WTC11 (cell line): ENCODE results near the gene IER2. TPM values are rescaled to one million over a fixed set of nuclear protein-coding genes. Genes with fewer than 3 reads are reported as not detected.
A peak's percentile ranks its signal among the peaks of the same experiment; 100 is the strongest.

Source experiments
- ATAC-seq: fragments of 200-7000 bp; cut with Tn5 transposase; 2 replicates; pipeline ENCODE4 v1.10.0; 2021; ENCODE audit warnings: mild to moderate bottlenecking, moderate library complexity
- CTCF ChIA-PET: fragments of 300-600 bp; sonication (Branson Sonifier 250); formaldehyde crosslinking; loops from one replicate; lab custom pipeline; 2021; ENCODE audit warnings: antibody characterized with exemption; lab: Charles Lee
- POLR2A ChIA-PET: fragments of 350-600 bp; sonication (Branson Sonifier 250); formaldehyde crosslinking; loops from one replicate; lab custom pipeline; 2021; ENCODE audit warnings: antibody characterized with exemption; lab: Charles Lee
- DNase-seq: peaks from one replicate; pipeline ENCODE4 v3.0.0; 2021; ENCODE audit warnings: low spot score
- H3K27ac Mint-ChIP-seq: 2 replicates; pipeline ENCODE4 v1.8.0; 2021; ENCODE audit warnings: mixed read lengths
- H3K27me3 Mint-ChIP-seq: 2 replicates; pipeline ENCODE4 v1.8.0; 2021; ENCODE audit warnings: low read depth, mild to moderate bottlenecking, moderate library complexity, mixed read lengths
- H3K36me3 Mint-ChIP-seq: 2 replicates; pipeline ENCODE4 v1.8.0; 2021; ENCODE audit warnings: mixed read lengths
- H3K4me1 Mint-ChIP-seq: 2 replicates; pipeline ENCODE4 v1.8.0; 2022; ENCODE audit warnings: mixed read lengths
- H3K4me3 Mint-ChIP-seq: 2 replicates; pipeline ENCODE4 v1.8.0; 2021; ENCODE audit warnings: mild to moderate bottlenecking, moderate library complexity, mixed read lengths
- H3K9me3 Mint-ChIP-seq: 2 replicates; pipeline ENCODE4 v1.8.0; 2021; ENCODE audit warnings: mixed read lengths
- AFF4 ChIP-seq: sonication (generic); formaldehyde crosslinking; IDR thresholded peaks from 2 replicates; pipeline ENCODE4 v1.8.1; 2023; ENCODE audit warnings: mild to moderate bottlenecking, missing genetic modification reagents, borderline replicate concordance
- AR ChIP-seq: fragments of 250-450 bp; sonication (Bioruptor Pico); IDR thresholded peaks from 2 replicates; pipeline ENCODE4 v1.9.0; 2021; ENCODE audit warnings: mild to moderate bottlenecking
- ATF3 ChIP-seq: sonication (generic); formaldehyde crosslinking; conservative IDR thresholded peaks from 2 replicates; pipeline ENCODE4 v1.8.1; 2022; ENCODE audit warnings: mild to moderate bottlenecking, missing genetic modification reagents
- ATF6 ChIP-seq: sonication (generic); formaldehyde crosslinking; IDR thresholded peaks from 2 replicates; pipeline ENCODE4 v1.8.1; 2023; ENCODE audit warnings: mild to moderate bottlenecking, missing genetic modification reagents
- E2F4 ChIP-seq: sonication (generic); formaldehyde crosslinking; IDR thresholded peaks from 2 replicates; pipeline ENCODE4 v1.8.1; 2022; ENCODE audit warnings: low read depth, mild to moderate bottlenecking, moderate library complexity, missing genetic modification reagents, borderline replicate concordance
- ELF4 ChIP-seq: sonication (generic); formaldehyde crosslinking; IDR thresholded peaks from 2 replicates; pipeline ENCODE4 v1.8.1; 2022; ENCODE audit warnings: low read depth, mild to moderate bottlenecking, moderate library complexity, missing genetic modification reagents
- ERG ChIP-seq: fragments of 250-450 bp; sonication (Bioruptor Pico); IDR thresholded peaks from 2 replicates; pipeline ENCODE4 v1.8.0; 2021; ENCODE audit warnings: mild to moderate bottlenecking
- IRF1 ChIP-seq: sonication (generic); formaldehyde crosslinking; IDR thresholded peaks from 2 replicates; pipeline ENCODE4 v1.8.0; 2023; ENCODE audit warnings: missing genetic modification reagents
- IRF2 ChIP-seq: sonication (generic); formaldehyde crosslinking; IDR thresholded peaks from 2 replicates; pipeline ENCODE4 v1.8.0; 2022; ENCODE audit warnings: low read depth, missing genetic modification reagents, borderline replicate concordance
- JUN ChIP-seq: sonication (generic); formaldehyde crosslinking; IDR thresholded peaks from 2 replicates; pipeline ENCODE4 v1.8.0; 2023; ENCODE audit warnings: mild to moderate bottlenecking, missing genetic modification reagents
- NFE2L1 ChIP-seq: sonication (generic); formaldehyde crosslinking; IDR thresholded peaks from 2 replicates; pipeline ENCODE4 v1.8.1; 2023; ENCODE audit warnings: missing genetic modification reagents
- NR1H2 ChIP-seq: sonication (generic); formaldehyde crosslinking; IDR thresholded peaks from 2 replicates; pipeline ENCODE4 v1.9.0; 2021; ENCODE audit warnings: mild to moderate bottlenecking, moderate library complexity, missing genetic modification reagents
- OVOL2 ChIP-seq: fragments of 250-450 bp; sonication (Bioruptor Pico); IDR thresholded peaks from 2 replicates; pipeline ENCODE4 v1.9.0; 2021; ENCODE audit warnings: mild to moderate bottlenecking, borderline replicate concordance
- SMAD3 ChIP-seq: sonication (generic); formaldehyde crosslinking; IDR thresholded peaks from 2 replicates; pipeline ENCODE4 v1.8.0; 2022; ENCODE audit warnings: missing genetic modification reagents, mild to moderate bottlenecking, borderline replicate concordance
- USF2 ChIP-seq: sonication (generic); formaldehyde crosslinking; IDR thresholded peaks from 2 replicates; pipeline ENCODE4 v1.8.1; 2023; ENCODE audit warnings: mild to moderate bottlenecking, missing genetic modification reagents, moderate library complexity
- ZBTB43 ChIP-seq: sonication (generic); formaldehyde crosslinking; IDR thresholded peaks from 2 replicates; pipeline ENCODE4 v1.8.1; 2023; ENCODE audit warnings: mild to moderate bottlenecking, missing genetic modification reagents
- ZNF423 ChIP-seq: fragments of 250-450 bp; sonication (Bioruptor Pico); IDR thresholded peaks from 2 replicates; pipeline ENCODE4 v2.1.2; 2022; ENCODE audit warnings: mild to moderate bottlenecking, moderate library complexity
- total RNA-seq: library from RNA; stranded (reverse); gene quantifications from 3 replicates; pipeline ENCODE4 v1.2.3, GENCODE V29; 2021

The IER2 gene
- total RNA-seq, 1 experiment from 2014 or later, result 138 TPM

GRCh38 chr19:13160557-13160956, 10.3 kb downstream of the IER2 start:
- Mint-ChIP-seq H3K4me1 (peaks cover 51% of the 10 kb centered on the region), H3K36me3 (no peaks in the 10 kb centered on the region), H3K4me3 (no peak overlapping the region), H3K9me3 (no peaks in the 10 kb centered on the region), H3K27ac (peak overlapping the region; percentile 53; the same call in 1 of the 2 replicates), H3K27me3 (no peaks in the 10 kb centered on the region)
- ChIA-PET POLR2A (interaction anchor here (8.6 kb wide), 1 partner anchor 6 kb away, joined by 167 read pairs; no protein-coding TSS in a partner anchor), CTCF (interaction anchor here (2.3 kb wide), 1 partner anchor 35 kb away, joined by 10 read pairs; no protein-coding TSS in a partner anchor)
- ATAC-seq, result no peak
- no peak for TF ChIP-seq ATF3 (CRISPR knock-in tag)
- no peak for TF ChIP-seq NR1H2 (CRISPR knock-in tag)
- TF ChIP-seq SMAD3 (CRISPR knock-in tag), result no peak
- no peak for TF ChIP-seq ZBTB43 (CRISPR knock-in tag)
- no peak for TF ChIP-seq ZNF423
- TF ChIP-seq ATF6 (CRISPR knock-in tag), result no peak
- no peak for TF ChIP-seq JUN (CRISPR knock-in tag)
- DNase-seq, result no peak

GRCh38 chr19:13162724-13163608, 12.8 kb downstream of the IER2 start:
- POLR2A ChIA-PET, result interaction anchor here (0.5 to 8.6 kb wide), 6 partner anchors 9 to 45 kb away, joined by 3 to 167 read pairs (median 9); partner anchors contain the start of genes IER2, NACC1 and STX10
- Mint-ChIP-seq H3K27ac (peak overlapping the region; percentile 99), H3K4me3 (peak overlapping the region; percentile 72)
- TF ChIP-seq ERG (CRISPR knock-in tag) (no peak), AFF4 (0 out of 2 replicates have a peak, but pooled peaks have one; percentile 13), AR (CRISPR knock-in tag) (no peak), E2F4 (CRISPR knock-in tag) (no peak), IRF2 (CRISPR knock-in tag) (no peak), ELF4 (CRISPR knock-in tag) (peak; percentile 31; the same call in 1 of the 2 replicates), USF2 (CRISPR knock-in tag) (peak; percentile 68), OVOL2 (no peak), NFE2L1 (CRISPR knock-in tag) (no peak), IRF1 (CRISPR knock-in tag) (0 out of 2 replicates have a peak, but pooled peaks have one; percentile 42)

More at GRCh38 chr19:13162724-13163608, 12.8 kb downstream of the IER2 start:
- peak; percentile 55 for ATAC-seq
- no peaks in the 10 kb centered on the region for H3K9me3 Mint-ChIP-seq
- no peaks in the 10 kb centered on the region for H3K36me3 Mint-ChIP-seq
- peak; percentile 96 for DNase-seq
- peaks cover 57% of the 10 kb centered on the region for H3K4me1 Mint-ChIP-seq
- no peaks in the 10 kb centered on the region for H3K27me3 Mint-ChIP-seq
- CTCF ChIA-PET, result interaction anchor here (0.9 to 3.5 kb wide), 6 partner anchors 8 to 102 kb away, joined by 3 to 42 read pairs (median 6); no protein-coding TSS in a partner anchor
